HepG2 (cell line): Measurements from ENCODE around the gene APLNR. TPM values are rescaled to one million over a fixed set of nuclear protein-coding genes. Genes with fewer than 3 reads are reported as not detected.

Experiments used
- ATAC-seq: fragments of 200-7000 bp; cut with Tn5 transposase; 3 replicates; pipeline ENCODE4 v1.9.1; 2020; ENCODE audit warnings: mild to moderate bottlenecking, moderate library complexity
- BruUV-seq: library from RNA; stranded (reverse); fragments of 400-500 nt; replicated peaks from 2 replicates; lab custom pipeline; 2021; lab: Mats Ljungman, UMichigan
- CTCF ChIA-PET: fragments of 300-600 bp; formaldehyde crosslinking; extraction: SDS; loops from one replicate; lab custom pipeline; 2021; ENCODE audit warnings: low total read pairs, inconsistent platforms, low intra/inter-chr PET ratio; lab: Yijun Ruan, JAX
- POLR2A ChIA-PET: fragments of 350-600 bp; sonication (Branson Sonifier 250); formaldehyde crosslinking; loops from one replicate; lab custom pipeline; 2020; ENCODE audit warnings: antibody characterized with exemption, inconsistent platforms; lab: Yijun Ruan, JAX
- DNase-seq: peaks from one replicate; pipeline ENCODE4 v3.0.0-alpha.2; 2015; ENCODE audit warnings: low spot score
- FAIRE-seq: peaks from 3 replicates; lab custom pipeline; 2011; peaks lifted over from hg19 to GRCh38; lab: Jason Lieb, UNC
- H2AFZ ChIP-seq: one replicate; pipeline ENCODE4 v1.6.1; 2011; ENCODE audit warnings: low read length, inconsistent platforms
- H3K27ac ChIP-seq: fragments of 300-600 bp; 3 replicates; pipeline ENCODE4 v1.8.0; 2011; ENCODE audit warnings: mixed run types, mild to moderate bottlenecking, mixed read lengths, low read length, inconsistent platforms; ENCODE audit not compliant: insufficient read depth; ENCODE audit errors: extremely low read length
- H3K27me3 ChIP-seq, 2 experiments: fragments of 200-600 bp in 1 of 2; 2 replicates in 1 of 2; 3 replicates in 1 of 2; pipeline versions ENCODE4 v1.6.0 to v1.8.0; 2011; ENCODE audit warnings: low read length in 2 of 2, mild to moderate bottlenecking in 2 of 2, moderate library complexity in 2 of 2, inconsistent platforms in 1 of 2; ENCODE audit not compliant: insufficient read depth in 2 of 2, control insufficient read depth in 1 of 2
- H3K36me3 ChIP-seq, 2 experiments: fragments of 200-600 bp in 1 of 2; replicated peaks in 1 of 2; 2 replicates in 1 of 2; 3 replicates in 1 of 2; pipeline versions ENCODE4 v1.5.1 to v1.8.0; 2011; ENCODE audit warnings: low read length in 2 of 2, inconsistent platforms in 1 of 2; ENCODE audit not compliant: insufficient read depth in 2 of 2, control insufficient read depth in 1 of 2
- H3K4me1 ChIP-seq: 2 replicates; pipeline ENCODE4 v1.5.1; 2012; ENCODE audit warnings: low read length, inconsistent platforms; ENCODE audit not compliant: insufficient read depth
- H3K4me2 ChIP-seq: 2 replicates; pipeline ENCODE4 v1.6.0; 2011; ENCODE audit warnings: low read depth, low read length, inconsistent platforms
- H3K4me3 ChIP-seq, 3 experiments: fragments of 200-600 bp in 1 of 3; sonication (generic), shearing (Covaris generic) in 1 of 3; replicated peaks in 1 of 3; 2 replicates each; pipeline ENCODE4 v1.5.1; 2011 to 2016; ENCODE audit warnings: low read length in 3 of 3, inconsistent platforms in 2 of 3, low read depth in 2 of 3, mild to moderate bottlenecking in 2 of 3, control low read depth in 1 of 3, mixed read lengths in 1 of 3; ENCODE audit not compliant: insufficient read depth in 1 of 3
- H3K79me2 ChIP-seq: one replicate; pipeline ENCODE4 v1.6.1; 2011; ENCODE audit warnings: low read length, inconsistent platforms; ENCODE audit not compliant: insufficient read depth
- H3K9ac ChIP-seq: 2 replicates; pipeline ENCODE4 v1.6.0; 2011; ENCODE audit warnings: mild to moderate bottlenecking, low read depth, low read length, inconsistent platforms; ENCODE audit not compliant: insufficient read depth
- H3K9me3 ChIP-seq: 2 replicates; pipeline ENCODE4 v1.5.1; 2012; ENCODE audit warnings: mild to moderate bottlenecking, low read length
- H4K20me1 ChIP-seq: 2 replicates; pipeline ENCODE4 v1.6.0; 2011; ENCODE audit warnings: inconsistent platforms, mild to moderate bottlenecking, low read length, moderate library complexity; ENCODE audit not compliant: insufficient read depth
- ARID2 ChIP-seq: sonication (generic); formaldehyde crosslinking; IDR thresholded peaks from 2 replicates; pipeline ENCODE4 v1.8.1; 2022; ENCODE audit warnings: mild to moderate bottlenecking, missing genetic modification reagents, borderline replicate concordance
- SALL1 ChIP-seq: sonication (generic); formaldehyde crosslinking; IDR thresholded peaks from 2 replicates; pipeline ENCODE4 v1.8.0; 2022; ENCODE audit warnings: mild to moderate bottlenecking, missing genetic modification reagents
- ZNF564 ChIP-seq: sonication (generic); formaldehyde crosslinking; IDR thresholded peaks from 2 replicates; pipeline ENCODE4 v1.8.1; 2023; ENCODE audit warnings: mild to moderate bottlenecking, missing genetic modification reagents
- WGBS: methylation state at CpG from one replicate; pipeline ENCODE4 v1.1.6; 2017; ENCODE audit warnings: low lambda C conversion rate; 5-methylcytosine and 5-hydroxymethylcytosine counted together
- in situ Hi-C: cut with HindIII; loops from 2 replicates; pipeline ENCODE4 v1.10.0; 2017; ENCODE audit warnings: low pct_unique_long_range_greater_than_20kb; ENCODE audit not compliant: extremely low pct_ligation_motif_present
- intact Hi-C: fragments of 100-400 bp; cut with micrococcal nuclease; formaldehyde crosslinking; loops from one replicate; pipeline ENCODE4 v1.10.0; 2022; ENCODE audit not compliant: unreplicated experiment
- polyA plus RNA-seq, 8 experiments: library from polyadenylated mRNA; depleted of rRNA in 3 of 8; stranded (reverse) in 7 of 8; unstranded in 1 of 8; fragments of >200 nt; fragmentation: Illumina TruSeq in 4 of 8; extraction: Trizol in 4 of 8; gene quantifications; 2 replicates each; pipeline versions ENCODE4 v1.2.1 to v1.2.3, GENCODE V29; 2011 to 2016; ENCODE audit warnings: low read depth in 4 of 8, missing spikeins in 1 of 8, mixed read lengths in 1 of 8; ENCODE audit not compliant: insufficient read depth in 1 of 8
- total RNA-seq, 5 experiments: library from RNA; depleted of rRNA; stranded (reverse); fragments of >200 nt; fragmentation: Illumina TruSeq; extraction: Trizol; gene quantifications; 2 replicates each; pipeline ENCODE4 v1.2.3, GENCODE V29; 2016; ENCODE audit warnings: low read depth in 1 of 5

Gene APLNR
- total and polyA plus RNA-seq, 2 of the 13 experiments (the other 11 are each of a cell fraction or from before 2014, with no cell fraction given): not detected

DNA sequence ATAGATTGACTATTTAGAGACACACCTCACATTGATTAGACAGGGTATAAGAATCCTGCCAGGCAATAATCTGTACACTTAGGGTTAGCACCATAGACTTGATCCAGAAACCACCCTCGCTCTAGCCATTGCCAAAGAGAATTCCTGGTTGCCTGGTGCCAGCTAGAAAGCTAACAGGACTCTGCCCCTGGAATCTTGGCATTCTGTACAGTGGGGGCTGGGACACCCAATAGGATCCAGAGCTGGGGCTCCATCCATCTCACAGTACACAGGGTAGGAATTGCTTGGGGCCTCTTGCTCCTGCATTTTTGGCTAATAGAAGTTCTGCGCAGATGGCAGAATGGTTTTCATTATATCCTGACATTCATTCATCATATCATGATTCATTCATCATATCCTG is 3.0 kb upstream of the APLNR start:
- Histone ChIP-seq H3K27ac (no peak overlapping the region), H3K4me3 (no peak overlapping the region), H3K27me3 (0 out of 5 replicates have a peak, but pooled peaks cover 0 to 5% of the 10 kb centered on the region in 2 experiments), H3K9ac (no peak overlapping the region), H3K79me2 (no peaks in the 10 kb centered on the region), H3K36me3 (no peaks in the 10 kb centered on the region), H4K20me1 (no peaks in the 10 kb centered on the region), H2AFZ (no peak overlapping the region), H3K4me2 (no peak overlapping the region), H3K9me3 (no peaks in the 10 kb centered on the region), H3K4me1 (no peaks in the 10 kb centered on the region)
- intact Hi-C loops (no loop called here), in situ Hi-C loops (no loop called here)
- TF ChIP-seq SALL1 (CRISPR knock-in tag) (no peak), ZNF564 (CRISPR knock-in tag) (no peak)
- DNase-seq: no peak
- ATAC-seq: no peak
- no TSS peak for BruUV-seq
- ChIA-PET POLR2A (no interaction called here), CTCF (no interaction called here)
- 29% methylated on average over 1 of the region's 2 CpGs for WGBS
- no peak for FAIRE-seq

DNA sequence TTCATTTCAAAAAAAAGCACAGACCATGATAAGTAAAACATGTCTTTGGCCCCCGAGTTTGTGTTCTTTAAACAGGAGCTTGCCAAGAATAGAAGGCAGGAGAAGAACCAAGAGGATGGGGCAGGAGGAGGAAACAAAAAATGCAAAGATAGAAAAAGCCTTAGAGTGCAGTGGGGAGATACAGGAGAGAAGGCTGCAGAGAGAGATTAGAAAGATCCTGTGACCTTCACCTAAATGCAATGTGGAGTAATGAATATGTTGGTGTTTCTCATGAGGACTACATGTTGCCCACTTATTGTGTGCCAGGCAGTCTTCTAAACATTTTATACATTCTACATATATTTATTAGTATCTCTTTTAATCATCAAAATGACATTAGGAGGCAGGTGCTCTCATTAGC is 2.3 kb upstream of the APLNR start:
- no peak overlapping the region for H3K4me2 ChIP-seq
- no peak for TF ChIP-seq ARID2 (CRISPR knock-in tag)
- H3K36me3 ChIP-seq: no peaks in the 10 kb centered on the region
- no peak for FAIRE-seq
- H3K27ac ChIP-seq: no peak overlapping the region
- DNase-seq: no peak
- peaks cover 0 to 5% of the 10 kb centered on the region in 2 experiments; a peak in 1 of 5 replicates for H3K27me3 ChIP-seq
- CTCF ChIA-PET: no interaction called here
- H3K4me1 ChIP-seq: no peaks in the 10 kb centered on the region
- H3K9ac ChIP-seq: no peak overlapping the region
- WGBS: 0% methylated on average over 1 of the region's 1 CpG
- no peaks in the 10 kb centered on the region for H3K79me2 ChIP-seq
- BruUV-seq: no TSS peak
- POLR2A ChIA-PET: no interaction called here
- in situ Hi-C loops (no loop called here), intact Hi-C loops (no loop called here)
- H3K9me3 ChIP-seq: no peaks in the 10 kb centered on the region
- H2AFZ ChIP-seq: no peak overlapping the region
- no peaks in the 10 kb centered on the region for H4K20me1 ChIP-seq
- no peak overlapping the region for H3K4me3 ChIP-seq
- no peak for ATAC-seq
